Measurements from ENCODE around the gene RASEF. TPM values are rescaled to one million over a fixed set of nuclear protein-coding genes. Genes with fewer than 3 reads are reported as not detected.
A peak's percentile ranks its signal among the peaks of the same experiment; 100 is the strongest.

The RASEF gene
- total RNA-seq, 2 experiments from 2014 or later, result not detected

DNA sequence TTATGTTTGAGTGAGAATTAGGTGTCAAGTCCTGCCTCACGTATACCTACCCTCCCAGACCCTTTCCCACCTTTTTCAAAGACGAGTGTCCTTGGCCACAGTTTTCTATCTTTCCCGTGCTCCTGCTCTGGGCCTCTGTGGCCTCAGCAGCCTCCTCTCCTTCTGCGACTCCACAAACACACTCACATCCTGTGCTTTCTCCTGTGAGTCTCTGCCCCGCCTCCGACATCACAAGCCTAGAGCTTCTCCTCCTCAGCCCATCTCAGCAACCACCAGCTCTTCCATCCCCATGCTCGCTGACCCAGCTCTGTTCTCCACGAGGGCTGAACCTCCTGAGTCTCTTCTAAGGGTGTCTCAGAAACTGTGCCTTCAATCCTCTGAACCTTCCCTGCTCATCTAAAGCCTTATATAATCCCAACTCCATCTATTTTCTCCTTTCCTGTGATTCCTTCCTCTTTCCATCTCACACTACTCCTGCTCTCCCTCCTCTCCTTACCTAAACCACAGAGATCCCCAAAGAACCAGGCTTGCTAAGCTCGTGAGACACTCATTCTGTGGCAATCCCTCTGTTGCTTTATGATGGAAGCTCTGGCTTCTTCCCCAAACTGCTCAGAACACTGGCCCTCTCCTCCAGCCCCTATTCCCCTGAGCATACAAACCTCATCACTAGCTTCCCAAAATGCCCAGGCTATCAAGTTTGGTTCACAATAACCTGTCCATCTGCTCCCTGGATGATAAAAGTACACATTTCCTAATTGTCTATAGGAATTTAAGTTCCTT lies 55.2 kb downstream of the RASEF start:
- no peak overlapping the region for H3K4me3 Mint-ChIP-seq
- ChIA-PET POLR2A (no interaction called here), CTCF (no interaction called here)
- ATAC-seq (no peak), DNase-seq (no peak)
- no peaks in the 10 kb centered on the region for H3K9me3 Mint-ChIP-seq (ENCODE audit: insufficient read depth)
- peak overlapping the region; percentile 69 for H3K27ac Mint-ChIP-seq
- peaks cover 38% of the 10 kb centered on the region for H3K4me1 Mint-ChIP-seq (ENCODE audit: low read depth)
- no peaks in the 10 kb centered on the region for H3K36me3 Mint-ChIP-seq (ENCODE audit: low read depth)
- H3K27me3 Mint-ChIP-seq (ENCODE audit: low read depth), result peaks cover 17% of the 10 kb centered on the region

DNA sequence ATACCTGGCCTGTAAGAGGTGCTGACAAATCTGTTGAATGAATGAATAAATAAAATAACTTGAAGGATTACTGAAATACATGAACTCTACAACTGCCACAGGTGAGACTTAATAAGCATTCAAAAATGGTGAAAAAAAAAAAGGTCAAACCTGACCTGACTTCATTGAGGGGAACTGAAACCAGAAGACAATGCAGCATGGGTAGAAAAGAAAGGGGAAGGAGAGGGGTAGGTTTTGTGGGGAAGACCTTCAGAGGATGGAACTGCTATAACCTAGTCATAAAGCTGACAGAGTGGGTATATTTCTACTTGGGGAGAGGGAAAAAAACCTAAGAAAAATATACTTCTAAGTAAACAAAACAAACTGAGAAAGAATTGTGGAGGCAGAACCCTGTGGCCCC lies 56.6 kb downstream of the RASEF start:
- Mint-ChIP-seq H3K27ac (peak overlapping the region; percentile 45), H3K27me3 (ENCODE audit: low read depth) (peaks cover 21% of the 10 kb centered on the region), H3K9me3 (ENCODE audit: insufficient read depth) (no peaks in the 10 kb centered on the region), H3K4me3 (no peak overlapping the region), H3K36me3 (ENCODE audit: low read depth) (no peaks in the 10 kb centered on the region), H3K4me1 (ENCODE audit: low read depth) (peaks cover 32% of the 10 kb centered on the region)
- DNase-seq, result no peak
- ChIA-PET CTCF (no interaction called here), POLR2A (no interaction called here)
- ATAC-seq, result no peak

DNA sequence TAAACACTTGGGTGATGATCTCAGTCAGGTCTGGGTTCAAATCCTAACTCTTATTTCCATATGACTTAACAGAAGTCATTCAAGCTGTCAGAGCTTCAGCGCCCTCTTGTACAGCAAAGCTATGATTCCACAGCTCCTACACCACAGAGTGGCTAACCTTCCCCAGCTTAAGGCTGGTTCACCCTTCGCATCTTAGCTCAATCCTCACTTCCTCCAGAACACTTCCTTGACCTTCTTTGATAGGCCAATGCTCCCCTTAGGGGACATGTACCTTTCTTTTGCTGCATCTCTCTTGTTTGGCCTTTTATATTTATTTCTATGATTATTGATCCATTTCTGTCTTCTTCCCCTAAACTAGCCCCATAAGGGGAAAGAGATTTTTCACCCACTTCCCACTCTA lies 57.0 kb downstream of the RASEF start:
- no peaks in the 10 kb centered on the region for H3K36me3 Mint-ChIP-seq (ENCODE audit: low read depth)
- peaks cover 21% of the 10 kb centered on the region for H3K27me3 Mint-ChIP-seq (ENCODE audit: low read depth)
- peak overlapping the region; percentile 45 for H3K27ac Mint-ChIP-seq
- H3K4me3 Mint-ChIP-seq, result no peak overlapping the region
- ChIA-PET POLR2A (no interaction called here), CTCF (no interaction called here)
- ATAC-seq (no peak), DNase-seq (no peak)
- H3K9me3 Mint-ChIP-seq (ENCODE audit: insufficient read depth), result no peaks in the 10 kb centered on the region
- H3K4me1 Mint-ChIP-seq (ENCODE audit: low read depth), result peaks cover 32% of the 10 kb centered on the region

DNA sequence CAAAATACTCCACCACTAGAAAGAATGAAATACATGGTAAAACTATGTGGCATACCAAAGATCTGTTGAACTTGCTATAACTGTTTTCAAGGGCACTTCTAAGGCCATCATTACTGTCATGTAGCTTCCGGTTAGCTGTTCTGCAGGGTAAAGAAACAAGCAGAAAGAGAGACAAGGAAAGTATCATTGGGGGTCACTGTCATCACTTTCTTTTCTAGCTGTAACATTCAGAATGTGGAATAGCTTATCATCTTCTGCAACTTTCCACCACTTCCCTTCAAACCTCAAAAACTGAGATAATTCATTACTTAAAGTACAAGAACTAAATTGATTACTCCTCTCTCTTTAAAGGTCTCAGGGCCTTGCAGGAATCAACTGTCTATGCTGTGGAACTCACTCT lies 57.6 kb downstream of the RASEF start:
- peaks cover 20% of the 10 kb centered on the region for H3K27me3 Mint-ChIP-seq (ENCODE audit: low read depth)
- DNase-seq (no peak), ATAC-seq (no peak)
- no peaks in the 10 kb centered on the region for H3K9me3 Mint-ChIP-seq (ENCODE audit: insufficient read depth)
- CTCF ChIA-PET, result no interaction called here
- H3K27ac Mint-ChIP-seq, result no peak overlapping the region
- POLR2A ChIA-PET, result no interaction called here
- H3K4me1 Mint-ChIP-seq (ENCODE audit: low read depth), result peaks cover 32% of the 10 kb centered on the region
- no peak overlapping the region for H3K4me3 Mint-ChIP-seq
- H3K36me3 Mint-ChIP-seq (ENCODE audit: low read depth), result no peaks in the 10 kb centered on the region

DNA sequence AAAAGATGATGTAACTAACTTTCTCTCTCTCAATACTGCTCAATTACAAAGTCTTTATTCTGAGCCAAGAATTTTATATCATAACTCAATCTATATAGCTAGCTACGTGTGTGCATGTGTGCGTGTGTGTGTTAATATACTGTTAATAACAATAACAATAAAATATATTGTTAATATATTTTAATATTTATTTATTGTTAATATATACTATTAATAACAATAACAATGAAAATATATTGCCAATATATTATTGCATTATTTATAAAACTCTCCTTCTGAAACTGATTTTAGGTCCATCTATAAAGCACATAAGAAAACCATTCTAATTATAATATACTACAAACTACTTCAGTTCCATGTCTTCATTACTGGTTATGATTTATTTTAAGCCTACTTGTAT lies 60.6 kb downstream of the RASEF start:
- Mint-ChIP-seq H3K4me1 (ENCODE audit: low read depth) (peaks cover 24% of the 10 kb centered on the region), H3K27ac (no peak overlapping the region), H3K27me3 (ENCODE audit: low read depth) (peaks cover 6% of the 10 kb centered on the region), H3K4me3 (no peak overlapping the region), H3K9me3 (ENCODE audit: insufficient read depth) (no peaks in the 10 kb centered on the region), H3K36me3 (ENCODE audit: low read depth) (no peaks in the 10 kb centered on the region)
- ChIA-PET POLR2A (no interaction called here), CTCF (no interaction called here)
- DNase-seq, result no peak
- ATAC-seq, result no peak

DNA sequence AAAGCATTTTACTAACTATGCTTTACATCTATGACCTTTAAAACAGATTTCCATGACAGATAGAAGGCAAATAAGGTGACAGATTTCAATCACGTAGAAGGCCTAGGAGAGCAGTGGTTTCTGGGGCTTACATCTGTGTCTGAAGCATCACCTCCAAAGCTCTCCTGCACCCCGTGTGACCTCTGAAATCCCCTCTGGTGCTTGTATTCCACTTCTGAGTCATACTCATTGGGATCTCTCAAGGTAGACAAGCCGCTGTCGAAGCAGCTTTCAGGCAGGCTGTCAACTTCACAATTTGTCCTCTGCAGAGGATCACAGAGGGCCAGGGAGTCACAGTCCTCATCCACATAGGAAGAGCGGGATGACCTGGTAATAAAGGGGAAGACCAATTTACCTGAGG lies 62.2 kb downstream of the RASEF start:
- ChIA-PET POLR2A (no interaction called here), CTCF (no interaction called here)
- Mint-ChIP-seq H3K36me3 (ENCODE audit: low read depth) (no peaks in the 10 kb centered on the region), H3K27me3 (ENCODE audit: low read depth) (peaks cover 8% of the 10 kb centered on the region), H3K4me3 (no peak overlapping the region), H3K9me3 (ENCODE audit: insufficient read depth) (no peaks in the 10 kb centered on the region), H3K27ac (no peak overlapping the region), H3K4me1 (ENCODE audit: low read depth) (peaks cover 14% of the 10 kb centered on the region)
- DNase-seq, result no peak
- no peak for ATAC-seq

DNA sequence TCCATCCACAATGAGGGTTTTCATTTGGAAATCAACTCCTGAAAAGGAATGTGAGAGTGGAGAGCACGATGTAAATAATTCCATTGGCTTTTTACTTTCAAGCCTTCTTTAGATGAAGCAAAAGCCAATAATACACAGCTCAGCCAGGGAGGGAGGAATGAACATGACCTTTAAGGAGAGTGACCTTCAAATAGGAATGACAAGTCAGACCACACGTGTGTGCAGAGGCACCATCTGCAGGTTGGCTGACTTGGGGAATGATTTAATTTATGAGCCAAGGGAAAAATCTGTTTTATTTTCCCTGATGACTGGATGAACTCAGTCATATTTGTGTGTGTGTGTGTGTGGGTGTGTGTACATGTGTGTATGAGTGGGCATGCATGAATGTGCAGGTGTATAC lies 64.5 kb downstream of the RASEF start:
- Mint-ChIP-seq H3K36me3 (ENCODE audit: low read depth) (no peaks in the 10 kb centered on the region), H3K27ac (no peak overlapping the region), H3K4me3 (no peak overlapping the region), H3K27me3 (ENCODE audit: low read depth) (peaks cover 8% of the 10 kb centered on the region), H3K9me3 (ENCODE audit: insufficient read depth) (no peaks in the 10 kb centered on the region), H3K4me1 (ENCODE audit: low read depth) (peaks cover 19% of the 10 kb centered on the region)
- DNase-seq (no peak), ATAC-seq (no peak)
- POLR2A ChIA-PET, result no interaction called here
- CTCF ChIA-PET, result no interaction called here

DNA sequence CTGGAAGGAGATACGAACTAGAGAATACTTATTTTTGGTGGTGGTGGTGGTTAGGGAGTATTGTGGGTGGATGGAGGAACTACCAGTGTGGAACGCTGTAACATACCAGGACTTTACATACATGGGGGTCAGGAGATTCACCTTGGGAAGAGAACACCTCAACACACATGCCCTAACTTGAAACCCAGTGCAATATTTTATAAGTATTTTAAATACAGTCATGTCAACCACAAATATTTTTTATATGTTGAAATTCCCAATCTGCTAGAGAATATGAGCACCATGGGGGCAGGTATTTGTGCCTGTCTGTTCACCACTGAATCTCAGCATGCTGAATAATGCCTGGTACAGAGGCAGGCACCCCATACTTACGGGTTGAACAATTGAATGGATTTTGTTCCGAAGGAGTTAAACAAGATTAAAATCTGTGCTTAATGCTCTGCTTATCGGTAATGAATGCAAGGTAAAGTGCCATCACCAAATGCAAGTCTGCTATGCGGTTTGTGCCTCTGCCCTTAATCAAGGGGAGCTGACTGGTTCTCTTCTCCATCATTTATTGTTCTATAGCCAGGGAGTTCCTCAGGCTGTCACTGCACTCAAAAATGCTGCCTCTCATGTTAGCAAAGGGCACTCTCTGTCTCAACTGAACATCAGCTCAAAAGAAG lies 65.3 kb downstream of the RASEF start:
- Mint-ChIP-seq H3K36me3 (ENCODE audit: low read depth) (no peaks in the 10 kb centered on the region), H3K4me3 (no peak overlapping the region), H3K27me3 (ENCODE audit: low read depth) (peaks cover 8% of the 10 kb centered on the region), H3K27ac (no peak overlapping the region), H3K9me3 (ENCODE audit: insufficient read depth) (no peaks in the 10 kb centered on the region), H3K4me1 (ENCODE audit: low read depth) (peaks cover 21% of the 10 kb centered on the region)
- ChIA-PET POLR2A (no interaction called here), CTCF (no interaction called here)
- ATAC-seq (no peak), DNase-seq (no peak)

DNA sequence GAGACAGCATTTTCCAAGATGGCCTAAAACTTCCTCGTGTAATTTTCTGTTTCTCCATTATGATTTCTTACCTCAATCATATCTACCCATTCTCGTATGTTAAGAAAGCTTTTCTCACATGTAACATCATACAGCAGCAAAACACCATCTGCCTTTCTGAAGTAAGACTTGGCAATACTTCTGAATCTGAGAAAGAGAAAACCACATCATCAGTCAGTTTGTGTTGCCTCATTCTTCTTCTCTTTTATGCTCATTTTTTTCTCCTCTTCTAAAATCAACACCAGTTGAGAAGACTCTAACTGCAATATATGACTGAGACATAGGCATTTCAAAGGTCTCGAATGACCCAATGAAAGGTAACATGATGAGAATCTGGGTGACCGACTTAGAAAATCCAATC lies 66.0 kb downstream of the RASEF start:
- Mint-ChIP-seq H3K27me3 (ENCODE audit: low read depth) (peaks cover 7% of the 10 kb centered on the region), H3K9me3 (ENCODE audit: insufficient read depth) (no peaks in the 10 kb centered on the region), H3K27ac (no peak overlapping the region), H3K4me1 (ENCODE audit: low read depth) (peaks cover 20% of the 10 kb centered on the region), H3K4me3 (no peak overlapping the region), H3K36me3 (ENCODE audit: low read depth) (no peaks in the 10 kb centered on the region)
- no peak for DNase-seq
- ChIA-PET POLR2A (no interaction called here), CTCF (no interaction called here)
- no peak for ATAC-seq

DNA sequence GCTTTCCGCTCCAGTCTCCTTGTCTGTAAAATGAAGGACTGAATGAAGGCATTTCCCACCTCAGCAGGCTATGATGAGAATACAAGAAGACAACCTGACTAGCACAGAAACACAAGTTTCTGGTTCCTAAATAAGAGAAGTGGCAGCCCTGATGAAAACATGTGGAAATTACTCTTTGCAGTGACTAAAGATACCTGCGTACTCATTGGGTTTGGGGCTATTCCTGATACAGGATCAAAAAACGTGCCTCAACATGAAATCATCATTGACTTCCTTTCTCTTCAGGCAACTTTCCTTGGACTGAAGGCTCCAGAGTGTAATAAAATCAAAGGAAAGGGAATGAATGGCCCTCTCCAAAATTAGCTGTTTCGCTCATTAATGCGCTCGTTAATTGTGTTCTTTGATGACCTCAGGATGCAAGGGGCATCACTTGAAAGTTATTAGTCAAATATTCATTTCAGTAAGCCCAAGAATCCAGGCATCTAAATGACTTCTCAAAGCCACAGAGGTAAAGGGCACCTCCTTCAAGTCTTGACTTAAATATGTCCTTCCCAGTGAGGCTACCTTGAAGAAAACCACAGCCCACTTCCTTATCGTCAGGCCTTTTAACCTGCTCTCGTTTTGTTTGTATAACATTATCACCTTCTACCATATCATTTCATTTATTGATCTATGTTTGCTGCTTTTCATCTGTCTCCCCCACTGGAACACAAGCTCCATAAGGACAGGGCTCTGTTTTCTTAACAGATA lies 68.9 kb downstream of the RASEF start:
- H3K36me3 Mint-ChIP-seq (ENCODE audit: low read depth), result no peaks in the 10 kb centered on the region
- ChIA-PET CTCF (no interaction called here), POLR2A (no interaction called here)
- H3K27ac Mint-ChIP-seq, result no peak overlapping the region
- peaks cover 26% of the 10 kb centered on the region for H3K4me1 Mint-ChIP-seq (ENCODE audit: low read depth)
- DNase-seq (peak; percentile 43), ATAC-seq (peak; percentile 61)
- peaks cover 4% of the 10 kb centered on the region for H3K27me3 Mint-ChIP-seq (ENCODE audit: low read depth)
- no peaks in the 10 kb centered on the region for H3K9me3 Mint-ChIP-seq (ENCODE audit: insufficient read depth)
- no peak overlapping the region for H3K4me3 Mint-ChIP-seq

DNA sequence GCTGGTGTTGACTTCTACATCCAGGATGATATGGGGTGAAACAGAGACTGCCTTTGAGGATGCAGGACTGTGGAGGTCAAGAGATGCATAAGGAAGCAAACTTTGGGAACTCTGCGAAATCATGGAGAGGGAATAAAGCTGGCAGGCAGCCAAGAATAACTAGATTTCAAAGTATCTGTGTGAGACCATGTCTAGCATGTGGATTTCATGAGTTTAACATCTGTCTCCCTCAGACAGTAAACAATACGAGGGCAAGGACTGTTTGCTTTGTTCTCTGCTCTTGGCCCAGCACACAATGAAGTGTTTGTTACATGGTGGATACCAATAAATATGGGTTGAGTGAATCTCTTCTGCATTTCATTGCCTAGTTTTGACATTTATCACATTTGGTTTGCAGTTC lies 71.3 kb downstream of the RASEF start:
- Mint-ChIP-seq H3K9me3 (ENCODE audit: insufficient read depth) (no peaks in the 10 kb centered on the region), H3K36me3 (ENCODE audit: low read depth) (no peaks in the 10 kb centered on the region), H3K27me3 (ENCODE audit: low read depth) (no peaks in the 10 kb centered on the region), H3K4me1 (ENCODE audit: low read depth) (peaks cover 26% of the 10 kb centered on the region), H3K27ac (no peak overlapping the region), H3K4me3 (no peak overlapping the region)
- ChIA-PET CTCF (no interaction called here), POLR2A (no interaction called here)
- no peak for ATAC-seq
- no peak for DNase-seq

DNA sequence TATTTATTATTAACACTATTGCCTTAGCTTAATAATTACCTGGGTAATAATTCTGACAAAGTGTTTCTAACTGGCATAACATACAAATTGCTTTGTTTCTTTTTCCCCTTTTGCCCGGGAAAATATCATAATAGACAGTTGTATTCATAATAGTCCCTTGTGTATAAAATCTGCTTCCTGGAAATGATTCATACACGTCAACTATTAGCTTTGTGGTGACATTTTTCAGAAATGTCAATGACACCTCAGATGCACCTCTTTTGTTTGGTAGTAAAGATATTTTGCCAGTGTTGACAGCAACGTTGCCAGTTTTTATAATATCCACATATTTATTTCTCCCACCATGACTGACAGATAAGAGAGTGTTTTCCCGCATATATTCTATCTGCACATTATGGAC lies 73.0 kb downstream of the RASEF start:
- Mint-ChIP-seq H3K4me1 (ENCODE audit: low read depth) (peaks cover 26% of the 10 kb centered on the region), H3K27me3 (ENCODE audit: low read depth) (no peaks in the 10 kb centered on the region)
- CTCF ChIA-PET, result no interaction called here

More for the DNA sequence above, 73.0 kb downstream of the RASEF start:
- H3K4me3 Mint-ChIP-seq, result no peak overlapping the region
- H3K27ac Mint-ChIP-seq, result no peak overlapping the region
- H3K9me3 Mint-ChIP-seq (ENCODE audit: insufficient read depth), result no peaks in the 10 kb centered on the region
- DNase-seq (no peak), ATAC-seq (no peak)
- no peaks in the 10 kb centered on the region for H3K36me3 Mint-ChIP-seq (ENCODE audit: low read depth)
- POLR2A ChIA-PET, result no interaction called here

Data from activated CD8-positive, alpha-beta T cell treated with anti-CD3 and anti-CD28 coated beads, Interleukin-2, amount 10 ng/mL, durations not matched to agents 7 days and 5 days (primary cell).